ENCODE data around the gene NISCH.

Gene NISCH

GRCh38 chr3:52477796-52478095, 22.3 kb downstream of the NISCH start:
- Histone ChIP-seq H4K91ac (ENCODE audit: low read depth, low read length) (no peak overlapping the region), H3K79me2 (ENCODE audit: control insufficient read depth, insufficient read depth, low read length, poor library complexity) (no peaks in the 10 kb centered on the region), H3K27me3 (ENCODE audit: insufficient read depth, low read length) (no peaks in the 10 kb centered on the region), H2BK120ac (ENCODE audit: insufficient read depth, low read length, poor library complexity) (no peak overlapping the region), H3K9me3 (ENCODE audit: insufficient read depth, low read depth, low read length) (peaks cover 2% of the 10 kb centered on the region), H3K23ac (ENCODE audit: low read length) (no peak overlapping the region), H4K12ac (ENCODE audit: low read depth, low read length) (no peak overlapping the region), H2AFZ (ENCODE audit: insufficient read depth, low read length, poor library complexity) (no peak overlapping the region), H2BK5ac (ENCODE audit: low read depth, low read length, poor library complexity) (no peak overlapping the region), H3K4me2 (ENCODE audit: low read length) (no peak overlapping the region), H3K4me1 (ENCODE audit: control insufficient read depth in 1 of 2, insufficient read depth in 2 of 2, low read length in 2 of 2) (no peaks in the 10 kb centered on the region), H3K27ac (ENCODE audit: low read depth, low read length) (no peak overlapping the region), H3K36me3 (ENCODE audit: control insufficient read depth in 1 of 2, insufficient read depth in 2 of 2, low read length in 2 of 2) (peaks cover 84 to 89% of the 10 kb centered on the region in 2 experiments), H2AK5ac (ENCODE audit: low read length) (no peak overlapping the region), H3K9ac (ENCODE audit: low read length) (no peak overlapping the region), H3K79me1 (ENCODE audit: low read length) (no peaks in the 10 kb centered on the region), H3K18ac (ENCODE audit: low read length) (no peak overlapping the region), H3K14ac (ENCODE audit: low read length) (no peak overlapping the region), H4K8ac (ENCODE audit: low read depth, low read length) (no peak overlapping the region), H2BK12ac (ENCODE audit: low read length) (no peak overlapping the region), H3K4ac (ENCODE audit: low read depth, low read length) (no peak overlapping the region), H3K4me3 (ENCODE audit: low read depth, low read length) (no peak overlapping the region)
- WGBS (ENCODE audit: extremely low coverage, insufficient coverage, insufficient read length), result no CpG with 5 or more reads among the region's 6 CpGs
- DNase-seq, result no peak

GRCh38 chr3:52479037-52479876, 23.9 kb downstream of the NISCH start:
- Histone ChIP-seq H4K91ac (ENCODE audit: low read depth, low read length) (no peak overlapping the region), H4K8ac (ENCODE audit: low read depth, low read length) (no peak overlapping the region), H3K4me1 (ENCODE audit: control insufficient read depth in 1 of 2, insufficient read depth in 2 of 2, low read length in 2 of 2) (peaks cover 5% of the 10 kb centered on the region in 2 experiments), H3K27me3 (ENCODE audit: insufficient read depth, low read length) (no peaks in the 10 kb centered on the region), H3K4ac (ENCODE audit: low read depth, low read length) (no peak overlapping the region), H3K4me2 (ENCODE audit: low read length) (no peak overlapping the region), H3K18ac (ENCODE audit: low read length) (no peak overlapping the region), H2AK5ac (ENCODE audit: low read length) (no peak overlapping the region), H3K79me1 (ENCODE audit: low read length) (no peaks in the 10 kb centered on the region), H3K14ac (ENCODE audit: low read length) (no peak overlapping the region), H3K9ac (ENCODE audit: low read length) (no peak overlapping the region), H3K4me3 (ENCODE audit: low read depth, low read length) (no peak overlapping the region), H2BK120ac (ENCODE audit: insufficient read depth, low read length, poor library complexity) (no peak overlapping the region), H3K9me3 (ENCODE audit: insufficient read depth, low read depth, low read length) (peaks cover 2% of the 10 kb centered on the region), H3K23ac (ENCODE audit: low read length) (no peak overlapping the region), H3K36me3 (ENCODE audit: control insufficient read depth in 1 of 2, insufficient read depth in 2 of 2, low read length in 2 of 2) (peaks cover 83% of the 10 kb centered on the region in 2 experiments), H3K27ac (ENCODE audit: low read depth, low read length) (no peak overlapping the region), H2AFZ (ENCODE audit: insufficient read depth, low read length, poor library complexity) (no peak overlapping the region), H2BK12ac (ENCODE audit: low read length) (no peak overlapping the region), H2BK5ac (ENCODE audit: low read depth, low read length, poor library complexity) (no peak overlapping the region), H4K12ac (ENCODE audit: low read depth, low read length) (no peak overlapping the region), H3K79me2 (ENCODE audit: control insufficient read depth, insufficient read depth, low read length, poor library complexity) (no peaks in the 10 kb centered on the region)
- WGBS (ENCODE audit: extremely low coverage, insufficient coverage, insufficient read length), result no CpG with 5 or more reads among the region's 7 CpGs
- no peak for DNase-seq

- Histone ChIP-seq H3K23ac (ENCODE audit: low read length) (no peak overlapping the region), H3K4ac (ENCODE audit: low read depth, low read length) (no peak overlapping the region), H2BK5ac (ENCODE audit: low read depth, low read length, poor library complexity) (no peak overlapping the region), H2BK12ac (ENCODE audit: low read length) (no peak overlapping the region), H3K27me3 (ENCODE audit: insufficient read depth, low read length) (no peaks in the 10 kb centered on the region), H2AK5ac (ENCODE audit: low read length) (no peak overlapping the region), H4K91ac (ENCODE audit: low read depth, low read length) (no peak overlapping the region), H3K4me1 (ENCODE audit: control insufficient read depth in 1 of 2, insufficient read depth in 2 of 2, low read length in 2 of 2) (peaks cover 5% of the 10 kb centered on the region in 2 experiments), H3K27ac (ENCODE audit: low read depth, low read length) (no peak overlapping the region), H3K36me3 (ENCODE audit: control insufficient read depth in 1 of 2, insufficient read depth in 2 of 2, low read length in 2 of 2) (peaks cover 87 to 88% of the 10 kb centered on the region in 2 experiments), H4K8ac (ENCODE audit: low read depth, low read length) (no peak overlapping the region), H2BK120ac (ENCODE audit: insufficient read depth, low read length, poor library complexity) (no peak overlapping the region), H3K14ac (ENCODE audit: low read length) (no peak overlapping the region), H3K9ac (ENCODE audit: low read length) (no peak overlapping the region), H3K79me1 (ENCODE audit: low read length) (no peaks in the 10 kb centered on the region), H3K9me3 (ENCODE audit: insufficient read depth, low read depth, low read length) (peaks cover 2% of the 10 kb centered on the region), H3K4me2 (ENCODE audit: low read length) (no peak overlapping the region), H4K12ac (ENCODE audit: low read depth, low read length) (no peak overlapping the region), H3K18ac (ENCODE audit: low read length) (no peak overlapping the region), H3K79me2 (ENCODE audit: control insufficient read depth, insufficient read depth, low read length, poor library complexity) (no peaks in the 10 kb centered on the region), H2AFZ (ENCODE audit: insufficient read depth, low read length, poor library complexity) (no peak overlapping the region), H3K4me3 (ENCODE audit: low read depth, low read length) (no peak overlapping the region)
- no CpG with 5 or more reads among the region's 16 CpGs for WGBS (ENCODE audit: extremely low coverage, insufficient coverage, insufficient read length)
- no peak for DNase-seq
These were observed 24.6 kb downstream of the NISCH start for GRCh38 chr3:52479877-52480575.

- no peak for DNase-seq
- no CpG with 5 or more reads among the region's 27 CpGs for WGBS (ENCODE audit: extremely low coverage, insufficient coverage, insufficient read length)
These were observed 25.6 kb downstream of the NISCH start for GRCh38 chr3:52480768-52481715.

More at GRCh38 chr3:52480768-52481715, 25.6 kb downstream of the NISCH start:
- H2BK5ac ChIP-seq (ENCODE audit: low read depth, low read length, poor library complexity), result no peak overlapping the region
- no peak overlapping the region for H3K18ac ChIP-seq (ENCODE audit: low read length)
- H3K4ac ChIP-seq (ENCODE audit: low read depth, low read length), result no peak overlapping the region
- H3K36me3 ChIP-seq (ENCODE audit: control insufficient read depth in 1 of 2, insufficient read depth in 2 of 2, low read length in 2 of 2), result peaks cover 88 to 89% of the 10 kb centered on the region in 2 experiments
- no peaks in the 10 kb centered on the region for H3K27me3 ChIP-seq (ENCODE audit: insufficient read depth, low read length)
- no peak overlapping the region for H3K23ac ChIP-seq (ENCODE audit: low read length)
- H3K9ac ChIP-seq (ENCODE audit: low read length), result no peak overlapping the region
- no peak overlapping the region for H3K14ac ChIP-seq (ENCODE audit: low read length)
- H3K9me3 ChIP-seq (ENCODE audit: insufficient read depth, low read depth, low read length), result peaks cover 2% of the 10 kb centered on the region
- no peaks in the 10 kb centered on the region for H3K79me2 ChIP-seq (ENCODE audit: control insufficient read depth, insufficient read depth, low read length, poor library complexity)
- no peak overlapping the region for H4K91ac ChIP-seq (ENCODE audit: low read depth, low read length)
- H4K8ac ChIP-seq (ENCODE audit: low read depth, low read length), result no peak overlapping the region
- no peak overlapping the region for H3K4me2 ChIP-seq (ENCODE audit: low read length)
- H3K4me1 ChIP-seq (ENCODE audit: control insufficient read depth in 1 of 2, insufficient read depth in 2 of 2, low read length in 2 of 2), result peaks cover 5% of the 10 kb centered on the region in 2 experiments
- no peak overlapping the region for H2BK12ac ChIP-seq (ENCODE audit: low read length)
- no peak overlapping the region for H3K27ac ChIP-seq (ENCODE audit: low read depth, low read length)
- no peak overlapping the region for H2AK5ac ChIP-seq (ENCODE audit: low read length)
- no peak overlapping the region for H4K12ac ChIP-seq (ENCODE audit: low read depth, low read length)
- no peak overlapping the region for H2AFZ ChIP-seq (ENCODE audit: insufficient read depth, low read length, poor library complexity)
- H2BK120ac ChIP-seq (ENCODE audit: insufficient read depth, low read length, poor library complexity), result no peak overlapping the region
- no peaks in the 10 kb centered on the region for H3K79me1 ChIP-seq (ENCODE audit: low read length)
- H3K4me3 ChIP-seq (ENCODE audit: low read depth, low read length), result no peak overlapping the region
